Fibroblast of the conjunctiva (primary cell): ENCODE results near the gene PLEKHG4B.

Experiments
- DNase-seq: peaks from one replicate; pipeline ENCODE4 v3.0.0-alpha.2; 2010; ENCODE audit warnings: low read depth

PLEKHG4B gene

GRCh38 chr5:74503-75109 is 17.4 kb upstream of the PLEKHG4B start:
- no peak for DNase-seq

GRCh38 chr5:75331-76320 is 16.3 kb upstream of the PLEKHG4B start:
- DNase-seq, result no peak

GRCh38 chr5:76358-77169 is 15.4 kb upstream of the PLEKHG4B start:
- no peak for DNase-seq

- no peak for DNase-seq
Measured at GRCh38 chr5:77170-77501, 14.8 kb upstream of the PLEKHG4B start.

GRCh38 chr5:77546-77945 is 14.4 kb upstream of the PLEKHG4B start:
- DNase-seq, result no peak

- DNase-seq, result no peak
Measured at GRCh38 chr5:77957-78804, 13.8 kb upstream of the PLEKHG4B start.

GRCh38 chr5:78805-79149 is 13.2 kb upstream of the PLEKHG4B start:
- no peak for DNase-seq

- no peak for DNase-seq
Measured at GRCh38 chr5:79263-79662, 12.7 kb upstream of the PLEKHG4B start.

- DNase-seq, result no peak
Measured at GRCh38 chr5:79821-80220, 12.1 kb upstream of the PLEKHG4B start.

GRCh38 chr5:81391-82021 is 10.5 kb upstream of the PLEKHG4B start:
- DNase-seq, result no peak

GRCh38 chr5:82097-82496 is 9.9 kb upstream of the PLEKHG4B start:
- DNase-seq, result no peak

GRCh38 chr5:82570-82969 is 9.4 kb upstream of the PLEKHG4B start:
- no peak for DNase-seq

- no peak for DNase-seq
Measured at GRCh38 chr5:83029-83428, 8.9 kb upstream of the PLEKHG4B start.

GRCh38 chr5:85334-85995 is 6.5 kb upstream of the PLEKHG4B start:
- no peak for DNase-seq

GRCh38 chr5:89337-90286 is 2.4 kb upstream of the PLEKHG4B start:
- DNase-seq, result no peak

GRCh38 chr5:90590-91547 is 1.1 kb upstream of the PLEKHG4B start:
- no peak for DNase-seq

GRCh38 chr5:92401-93220 is 643 bp downstream of the PLEKHG4B start:
- no peak for DNase-seq
